HepG2 (cell line): ENCODE measurements around the gene MYL6B. TPM values are rescaled to one million over a fixed set of nuclear protein-coding genes. Genes with fewer than 3 reads are reported as not detected.
A peak's percentile ranks its signal among the peaks of the same experiment; 100 is the strongest.

Source experiments
- ARHGAP35 ChIP-seq: sonication (generic); formaldehyde crosslinking; IDR thresholded peaks from 2 replicates; pipeline ENCODE4 v1.9.0; 2022; ENCODE audit warnings: mild to moderate bottlenecking, inconsistent platforms, moderate library complexity, missing genetic modification reagents, borderline replicate concordance
- HDAC6 ChIP-seq: fragments of 200-600 bp; sonication (generic); IDR thresholded peaks from 2 replicates; pipeline ENCODE4 v1.7.0; 2017; ENCODE audit warnings: mild to moderate bottlenecking, antibody characterized with exemption, low read length, low read depth
- NR2F6 ChIP-seq, 2 experiments: IDR thresholded peaks; 2 replicates each; pipeline ENCODE4 v1.6.1; 2016; ENCODE audit warnings: antibody characterized with exemption in 1 of 2, mild to moderate bottlenecking in 1 of 2
- RAD21 ChIP-seq: fragments of 450-650 bp; formaldehyde crosslinking; IDR thresholded peaks from 2 replicates; pipeline ENCODE4 v1.5.0; 2020; ENCODE audit warnings: mild to moderate bottlenecking
- SIN3B ChIP-seq: fragments of 150-350 bp; IDR thresholded peaks from 2 replicates; pipeline ENCODE4 v1.6.1; 2014; ENCODE audit warnings: low read length
- SP4 ChIP-seq: sonication (generic); formaldehyde crosslinking; IDR thresholded peaks from 2 replicates; pipeline ENCODE4 v1.8.1; 2023; ENCODE audit warnings: mild to moderate bottlenecking, missing genetic modification reagents
- TOPORS ChIP-seq: sonication (generic); formaldehyde crosslinking; IDR thresholded peaks from 2 replicates; pipeline ENCODE4 v1.8.0; 2023; ENCODE audit warnings: mild to moderate bottlenecking, missing genetic modification reagents
- ZFP1 ChIP-seq: IDR thresholded peaks from 2 replicates; pipeline ENCODE4 v1.6.1; 2016
- ZNF264 ChIP-seq: sonication (generic); formaldehyde crosslinking; IDR thresholded peaks from 2 replicates; pipeline ENCODE4 v1.4.0; 2020; ENCODE audit warnings: missing genetic modification reagents
- ZNF772 ChIP-seq: sonication (generic); formaldehyde crosslinking; IDR thresholded peaks from 2 replicates; pipeline ENCODE4 v1.5.0; 2020; ENCODE audit warnings: mild to moderate bottlenecking, missing genetic modification reagents
- polyA plus RNA-seq, 8 experiments: library from polyadenylated mRNA; depleted of rRNA in 3 of 8; stranded (reverse) in 7 of 8; unstranded in 1 of 8; fragments of >200 nt; fragmentation: Illumina TruSeq in 4 of 8; extraction: Trizol in 4 of 8; gene quantifications; 2 replicates each; pipeline versions ENCODE4 v1.2.1 to v1.2.3, GENCODE V29; 2011 to 2016; ENCODE audit warnings: low read depth in 4 of 8, missing spikeins in 1 of 8, mixed read lengths in 1 of 8; ENCODE audit not compliant: insufficient read depth in 1 of 8
- total RNA-seq, 5 experiments: library from RNA; depleted of rRNA; stranded (reverse); fragments of >200 nt; fragmentation: Illumina TruSeq; extraction: Trizol; gene quantifications; 2 replicates each; pipeline ENCODE4 v1.2.3, GENCODE V29; 2016; ENCODE audit warnings: low read depth in 1 of 5
- TF ChIP-seq, protein P1 (sequence below): sonication (generic); formaldehyde crosslinking; IDR thresholded peaks from 2 replicates; pipeline ENCODE4 v1.5.0; 2020; ENCODE audit warnings: mild to moderate bottlenecking, missing genetic modification reagents, borderline replicate concordance
- TF ChIP-seq, protein P2 (sequence below): sonication (generic); formaldehyde crosslinking; IDR thresholded peaks from 2 replicates; pipeline ENCODE4 v1.8.1; 2022; ENCODE audit warnings: low read depth, mild to moderate bottlenecking, missing genetic modification reagents
- TF ChIP-seq, protein P3 (sequence below): sonication (generic); formaldehyde crosslinking; IDR thresholded peaks from 2 replicates; pipeline ENCODE4 v1.4.0; 2020; ENCODE audit warnings: missing genetic modification reagents

Gene MYL6B
- total and polyA plus RNA-seq, 2 of the 13 experiments (the other 11 are each of a cell fraction or from before 2014, with no cell fraction given), result 75.7 to 88.7 TPM

DNA sequence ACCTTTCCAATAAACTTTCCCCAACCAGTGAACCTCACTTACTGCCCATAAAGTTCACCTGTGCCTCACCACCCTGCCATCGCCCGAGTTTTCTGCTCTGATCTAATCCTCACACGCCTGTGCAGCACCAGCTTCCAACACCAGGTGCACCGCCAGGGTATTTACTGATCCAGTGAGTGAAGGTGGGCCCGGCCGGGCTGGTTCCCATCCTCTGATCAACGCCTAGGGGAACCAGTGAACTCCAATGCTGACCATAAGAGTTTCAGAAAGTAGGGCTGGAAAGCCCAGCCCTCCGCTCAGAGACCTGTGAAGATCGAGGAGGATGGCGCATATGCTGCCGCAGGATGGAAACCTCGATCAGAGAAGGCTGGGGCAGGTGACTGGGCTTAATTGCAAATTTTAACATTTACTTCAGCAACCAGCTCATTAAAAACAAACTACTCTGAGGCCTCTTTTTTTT lies 685 bp upstream of the MYL6B start (continued):
- TF ChIP-seq, protein P1, sequence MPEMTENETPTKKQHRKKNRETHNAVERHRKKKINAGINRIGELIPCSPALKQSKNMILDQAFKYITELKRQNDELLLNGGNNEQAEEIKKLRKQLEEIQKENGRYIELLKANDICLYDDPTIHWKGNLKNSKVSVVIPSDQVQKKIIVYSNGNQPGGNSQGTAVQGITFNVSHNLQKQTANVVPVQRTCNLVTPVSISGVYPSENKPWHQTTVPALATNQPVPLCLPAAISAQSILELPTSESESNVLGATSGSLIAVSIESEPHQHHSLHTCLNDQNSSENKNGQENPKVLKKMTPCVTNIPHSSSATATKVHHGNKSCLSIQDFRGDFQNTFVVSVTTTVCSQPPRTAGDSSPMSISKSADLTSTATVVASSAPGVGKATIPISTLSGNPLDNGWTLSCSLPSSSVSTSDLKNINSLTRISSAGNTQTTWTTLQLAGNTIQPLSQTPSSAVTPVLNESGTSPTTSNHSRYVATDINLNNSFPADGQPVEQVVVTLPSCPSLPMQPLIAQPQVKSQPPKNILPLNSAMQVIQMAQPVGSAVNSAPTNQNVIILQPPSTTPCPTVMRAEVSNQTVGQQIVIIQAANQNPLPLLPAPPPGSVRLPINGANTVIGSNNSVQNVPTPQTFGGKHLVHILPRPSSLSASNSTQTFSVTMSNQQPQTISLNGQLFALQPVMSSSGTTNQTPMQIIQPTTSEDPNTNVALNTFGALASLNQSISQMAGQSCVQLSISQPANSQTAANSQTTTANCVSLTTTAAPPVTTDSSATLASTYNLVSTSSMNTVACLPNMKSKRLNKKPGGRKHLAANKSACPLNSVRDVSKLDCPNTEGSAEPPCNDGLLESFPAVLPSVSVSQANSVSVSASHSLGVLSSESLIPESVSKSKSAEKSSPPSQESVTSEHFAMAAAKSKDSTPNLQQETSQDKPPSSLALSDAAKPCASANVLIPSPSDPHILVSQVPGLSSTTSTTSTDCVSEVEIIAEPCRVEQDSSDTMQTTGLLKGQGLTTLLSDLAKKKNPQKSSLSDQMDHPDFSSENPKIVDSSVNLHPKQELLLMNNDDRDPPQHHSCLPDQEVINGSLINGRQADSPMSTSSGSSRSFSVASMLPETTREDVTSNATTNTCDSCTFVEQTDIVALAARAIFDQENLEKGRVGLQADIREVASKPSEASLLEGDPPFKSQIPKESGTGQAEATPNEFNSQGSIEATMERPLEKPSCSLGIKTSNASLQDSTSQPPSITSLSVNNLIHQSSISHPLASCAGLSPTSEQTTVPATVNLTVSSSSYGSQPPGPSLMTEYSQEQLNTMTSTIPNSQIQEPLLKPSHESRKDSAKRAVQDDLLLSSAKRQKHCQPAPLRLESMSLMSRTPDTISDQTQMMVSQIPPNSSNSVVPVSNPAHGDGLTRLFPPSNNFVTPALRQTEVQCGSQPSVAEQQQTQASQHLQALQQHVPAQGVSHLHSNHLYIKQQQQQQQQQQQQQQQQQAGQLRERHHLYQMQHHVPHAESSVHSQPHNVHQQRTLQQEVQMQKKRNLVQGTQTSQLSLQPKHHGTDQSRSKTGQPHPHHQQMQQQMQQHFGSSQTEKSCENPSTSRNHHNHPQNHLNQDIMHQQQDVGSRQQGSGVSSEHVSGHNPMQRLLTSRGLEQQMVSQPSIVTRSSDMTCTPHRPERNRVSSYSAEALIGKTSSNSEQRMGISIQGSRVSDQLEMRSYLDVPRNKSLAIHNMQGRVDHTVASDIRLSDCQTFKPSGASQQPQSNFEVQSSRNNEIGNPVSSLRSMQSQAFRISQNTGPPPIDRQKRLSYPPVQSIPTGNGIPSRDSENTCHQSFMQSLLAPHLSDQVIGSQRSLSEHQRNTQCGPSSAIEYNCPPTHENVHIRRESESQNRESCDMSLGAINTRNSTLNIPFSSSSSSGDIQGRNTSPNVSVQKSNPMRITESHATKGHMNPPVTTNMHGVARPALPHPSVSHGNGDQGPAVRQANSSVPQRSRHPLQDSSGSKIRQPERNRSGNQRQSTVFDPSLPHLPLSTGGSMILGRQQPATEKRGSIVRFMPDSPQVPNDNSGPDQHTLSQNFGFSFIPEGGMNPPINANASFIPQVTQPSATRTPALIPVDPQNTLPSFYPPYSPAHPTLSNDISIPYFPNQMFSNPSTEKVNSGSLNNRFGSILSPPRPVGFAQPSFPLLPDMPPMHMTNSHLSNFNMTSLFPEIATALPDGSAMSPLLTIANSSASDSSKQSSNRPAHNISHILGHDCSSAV (CRISPR knock-in tag), result no peak
- no peak for TF ChIP-seq SIN3B
- TF ChIP-seq, protein P2, sequence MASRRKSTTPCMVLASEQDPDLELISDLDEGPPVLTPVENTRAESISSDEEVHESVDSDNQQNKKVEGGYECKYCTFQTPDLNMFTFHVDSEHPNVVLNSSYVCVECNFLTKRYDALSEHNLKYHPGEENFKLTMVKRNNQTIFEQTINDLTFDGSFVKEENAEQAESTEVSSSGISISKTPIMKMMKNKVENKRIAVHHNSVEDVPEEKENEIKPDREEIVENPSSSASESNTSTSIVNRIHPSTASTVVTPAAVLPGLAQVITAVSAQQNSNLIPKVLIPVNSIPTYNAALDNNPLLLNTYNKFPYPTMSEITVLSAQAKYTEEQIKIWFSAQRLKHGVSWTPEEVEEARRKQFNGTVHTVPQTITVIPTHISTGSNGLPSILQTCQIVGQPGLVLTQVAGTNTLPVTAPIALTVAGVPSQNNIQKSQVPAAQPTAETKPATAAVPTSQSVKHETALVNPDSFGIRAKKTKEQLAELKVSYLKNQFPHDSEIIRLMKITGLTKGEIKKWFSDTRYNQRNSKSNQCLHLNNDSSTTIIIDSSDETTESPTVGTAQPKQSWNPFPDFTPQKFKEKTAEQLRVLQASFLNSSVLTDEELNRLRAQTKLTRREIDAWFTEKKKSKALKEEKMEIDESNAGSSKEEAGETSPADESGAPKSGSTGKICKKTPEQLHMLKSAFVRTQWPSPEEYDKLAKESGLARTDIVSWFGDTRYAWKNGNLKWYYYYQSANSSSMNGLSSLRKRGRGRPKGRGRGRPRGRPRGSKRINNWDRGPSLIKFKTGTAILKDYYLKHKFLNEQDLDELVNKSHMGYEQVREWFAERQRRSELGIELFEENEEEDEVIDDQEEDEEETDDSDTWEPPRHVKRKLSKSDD, result no peak
- no peak for TF ChIP-seq ZFP1 (CRISPR knock-in tag)
- TF ChIP-seq SP4 (CRISPR knock-in tag), result no peak
- 0 out of 2 replicates have a peak, but pooled peaks have one; percentile 27 for TF ChIP-seq TOPORS (CRISPR knock-in tag)
- 0 out of 2 replicates have a peak, but pooled peaks have one; percentile 29 for TF ChIP-seq RAD21 (CRISPR knock-in tag)
- TF ChIP-seq HDAC6, result no peak
- no peak for TF ChIP-seq ARHGAP35 (CRISPR knock-in tag)
- no peak for TF ChIP-seq NR2F6 (IDR thresholded peaks at IDR 0.05)
- no peak for TF ChIP-seq NR2F6 (CRISPR knock-in tag; IDR thresholded peaks at IDR 0.05)
- TF ChIP-seq ZNF264 (CRISPR knock-in tag), result no peak
- TF ChIP-seq, protein P3, sequence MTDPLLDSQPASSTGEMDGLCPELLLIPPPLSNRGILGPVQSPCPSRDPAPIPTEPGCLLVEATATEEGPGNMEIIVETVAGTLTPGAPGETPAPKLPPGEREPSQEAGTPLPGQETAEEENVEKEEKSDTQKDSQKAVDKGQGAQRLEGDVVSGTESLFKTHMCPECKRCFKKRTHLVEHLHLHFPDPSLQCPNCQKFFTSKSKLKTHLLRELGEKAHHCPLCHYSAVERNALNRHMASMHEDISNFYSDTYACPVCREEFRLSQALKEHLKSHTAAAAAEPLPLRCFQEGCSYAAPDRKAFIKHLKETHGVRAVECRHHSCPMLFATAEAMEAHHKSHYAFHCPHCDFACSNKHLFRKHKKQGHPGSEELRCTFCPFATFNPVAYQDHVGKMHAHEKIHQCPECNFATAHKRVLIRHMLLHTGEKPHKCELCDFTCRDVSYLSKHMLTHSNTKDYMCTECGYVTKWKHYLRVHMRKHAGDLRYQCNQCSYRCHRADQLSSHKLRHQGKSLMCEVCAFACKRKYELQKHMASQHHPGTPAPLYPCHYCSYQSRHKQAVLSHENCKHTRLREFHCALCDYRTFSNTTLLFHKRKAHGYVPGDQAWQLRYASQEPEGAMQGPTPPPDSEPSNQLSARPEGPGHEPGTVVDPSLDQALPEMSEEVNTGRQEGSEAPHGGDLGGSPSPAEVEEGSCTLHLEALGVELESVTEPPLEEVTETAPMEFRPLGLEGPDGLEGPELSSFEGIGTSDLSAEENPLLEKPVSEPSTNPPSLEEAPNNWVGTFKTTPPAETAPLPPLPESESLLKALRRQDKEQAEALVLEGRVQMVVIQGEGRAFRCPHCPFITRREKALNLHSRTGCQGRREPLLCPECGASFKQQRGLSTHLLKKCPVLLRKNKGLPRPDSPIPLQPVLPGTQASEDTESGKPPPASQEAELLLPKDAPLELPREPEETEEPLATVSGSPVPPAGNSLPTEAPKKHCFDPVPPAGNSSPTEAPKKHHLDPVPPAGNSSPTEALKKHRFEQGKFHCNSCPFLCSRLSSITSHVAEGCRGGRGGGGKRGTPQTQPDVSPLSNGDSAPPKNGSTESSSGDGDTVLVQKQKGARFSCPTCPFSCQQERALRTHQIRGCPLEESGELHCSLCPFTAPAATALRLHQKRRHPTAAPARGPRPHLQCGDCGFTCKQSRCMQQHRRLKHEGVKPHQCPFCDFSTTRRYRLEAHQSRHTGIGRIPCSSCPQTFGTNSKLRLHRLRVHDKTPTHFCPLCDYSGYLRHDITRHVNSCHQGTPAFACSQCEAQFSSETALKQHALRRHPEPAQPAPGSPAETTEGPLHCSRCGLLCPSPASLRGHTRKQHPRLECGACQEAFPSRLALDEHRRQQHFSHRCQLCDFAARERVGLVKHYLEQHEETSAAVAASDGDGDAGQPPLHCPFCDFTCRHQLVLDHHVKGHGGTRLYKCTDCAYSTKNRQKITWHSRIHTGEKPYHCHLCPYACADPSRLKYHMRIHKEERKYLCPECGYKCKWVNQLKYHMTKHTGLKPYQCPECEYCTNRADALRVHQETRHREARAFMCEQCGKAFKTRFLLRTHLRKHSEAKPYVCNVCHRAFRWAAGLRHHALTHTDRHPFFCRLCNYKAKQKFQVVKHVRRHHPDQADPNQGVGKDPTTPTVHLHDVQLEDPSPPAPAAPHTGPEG, result 0 out of 2 replicates have a peak, but pooled peaks have one; percentile 73
- no peak for TF ChIP-seq ZNF772
